ENCODE measurements around the gene CAPRIN1.
"Not testable (repeated sequence)": the region's sequence is repeated elsewhere in the genome, so short reads cannot be mapped to it uniquely, and the experiment has no call there.

The CAPRIN1 gene

DNA sequence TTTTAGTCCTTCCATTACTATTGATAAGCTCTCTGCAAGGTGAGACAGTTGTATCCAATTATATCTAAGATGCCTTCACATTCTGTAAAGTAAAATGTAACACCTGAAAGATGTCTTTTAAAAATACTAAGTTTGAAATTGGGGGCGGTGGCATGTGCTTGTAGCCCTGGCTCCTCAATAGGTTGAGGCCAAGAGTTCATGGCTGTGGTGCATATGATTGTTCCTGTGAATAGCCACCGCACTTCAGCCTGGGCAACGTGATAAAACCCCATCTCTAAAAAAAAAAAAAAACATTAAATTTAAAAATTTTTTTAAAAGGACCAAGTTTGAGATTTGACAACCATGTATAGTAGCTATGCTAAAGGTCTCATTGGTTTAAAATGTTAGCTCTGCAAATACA, 20.5 kb downstream of the CAPRIN1 start:
- no peak overlapping the region for H3K27ac ChIP-seq (ENCODE audit: low read length)
- H3K4me3 ChIP-seq (ENCODE audit: low read length) = no peak overlapping the region
- H3K4me1 ChIP-seq (ENCODE audit: insufficient read depth, low read length) = no peaks in the 10 kb centered on the region
- H3K9ac ChIP-seq (ENCODE audit: low read depth, low read length) = no peak overlapping the region
- H3K9me3 ChIP-seq (ENCODE audit: insufficient read depth, low read depth, low read length) = no peaks in the 10 kb centered on the region
- H3K27me3 ChIP-seq (ENCODE audit: insufficient read depth, low read length) = no peaks in the 10 kb centered on the region
- H3K36me3 ChIP-seq (ENCODE audit: insufficient read depth, low read depth, low read length) = peaks cover 88% of the 10 kb centered on the region

GRCh38 chr11:34072832-34073231, 21.3 kb downstream of the CAPRIN1 start:
- Histone ChIP-seq H3K36me3 (ENCODE audit: insufficient read depth, low read depth, low read length) (peaks cover 92% of the 10 kb centered on the region), H3K27me3 (ENCODE audit: insufficient read depth, low read length) (no peaks in the 10 kb centered on the region), H3K4me3 (ENCODE audit: low read length) (no peak overlapping the region), H3K27ac (ENCODE audit: low read length) (no peak overlapping the region), H3K9me3 (ENCODE audit: insufficient read depth, low read depth, low read length) (no peaks in the 10 kb centered on the region), H3K9ac (ENCODE audit: low read depth, low read length) (no peak overlapping the region), H3K4me1 (ENCODE audit: insufficient read depth, low read length) (no peaks in the 10 kb centered on the region)

- Histone ChIP-seq H3K4me1 (ENCODE audit: insufficient read depth, low read length) (no peaks in the 10 kb centered on the region), H3K9ac (ENCODE audit: low read depth, low read length) (no peak overlapping the region), H3K27me3 (ENCODE audit: insufficient read depth, low read length) (no peaks in the 10 kb centered on the region), H3K27ac (ENCODE audit: low read length) (no peak overlapping the region), H3K36me3 (ENCODE audit: insufficient read depth, low read depth, low read length) (peaks cover 97% of the 10 kb centered on the region), H3K9me3 (ENCODE audit: insufficient read depth, low read depth, low read length) (no peaks in the 10 kb centered on the region), H3K4me3 (ENCODE audit: low read length) (no peak overlapping the region)
These were observed 22.9 kb downstream of the CAPRIN1 start for GRCh38 chr11:34074391-34074790.

- Histone ChIP-seq H3K36me3 (ENCODE audit: insufficient read depth, low read depth, low read length) (peaks cover 96% of the 10 kb centered on the region), H3K4me1 (ENCODE audit: insufficient read depth, low read length) (no peaks in the 10 kb centered on the region), H3K4me3 (ENCODE audit: low read length) (no peak overlapping the region), H3K9me3 (ENCODE audit: insufficient read depth, low read depth, low read length) (no peaks in the 10 kb centered on the region), H3K9ac (ENCODE audit: low read depth, low read length) (no peak overlapping the region), H3K27me3 (ENCODE audit: insufficient read depth, low read length) (no peaks in the 10 kb centered on the region), H3K27ac (ENCODE audit: low read length) (no peak overlapping the region)
These were observed 23.8 kb downstream of the CAPRIN1 start for GRCh38 chr11:34075178-34075820.

GRCh38 chr11:34080609-34081008, 29.1 kb downstream of the CAPRIN1 start:
- H3K27ac ChIP-seq (ENCODE audit: low read length) = no peak overlapping the region
- H3K36me3 ChIP-seq (ENCODE audit: insufficient read depth, low read depth, low read length) = peaks cover 99% of the 10 kb centered on the region
- H3K27me3 ChIP-seq (ENCODE audit: insufficient read depth, low read length) = no peaks in the 10 kb centered on the region

DNA sequence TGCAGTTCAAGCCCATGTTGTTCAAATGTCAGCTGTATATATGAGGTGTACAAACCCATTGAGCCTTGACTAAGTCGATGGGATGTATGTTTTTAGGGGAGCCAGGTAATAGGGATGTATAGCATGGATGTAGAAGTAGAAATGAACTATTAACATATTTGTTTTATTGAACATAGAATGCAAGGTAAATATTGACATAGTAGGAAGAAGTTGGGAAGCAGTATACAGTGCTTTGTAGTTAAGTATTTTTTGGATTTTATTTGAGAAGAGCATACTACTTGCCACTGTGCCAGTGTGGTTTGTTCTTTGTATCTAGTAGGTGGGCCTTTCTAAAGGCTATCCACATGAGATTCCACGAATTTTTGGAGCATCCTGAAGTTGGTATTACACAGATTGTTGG, 33.1 kb downstream of the CAPRIN1 start:
- Histone ChIP-seq H3K27ac (ENCODE audit: low read length) (no peak overlapping the region), H3K27me3 (ENCODE audit: insufficient read depth, low read length) (no peaks in the 10 kb centered on the region), H3K4me1 (ENCODE audit: insufficient read depth, low read length) (no peaks in the 10 kb centered on the region), H3K9ac (ENCODE audit: low read depth, low read length) (no peak overlapping the region), H3K36me3 (ENCODE audit: insufficient read depth, low read depth, low read length) (peaks cover 97% of the 10 kb centered on the region), H3K4me3 (ENCODE audit: low read length) (no peak overlapping the region), H3K9me3 (ENCODE audit: insufficient read depth, low read depth, low read length) (no peaks in the 10 kb centered on the region)

More at GRCh38 chr11:34080609-34081008, 29.1 kb downstream of the CAPRIN1 start:
- Histone ChIP-seq H3K4me1 (ENCODE audit: insufficient read depth, low read length) (no peaks in the 10 kb centered on the region), H3K9me3 (ENCODE audit: insufficient read depth, low read depth, low read length) (no peaks in the 10 kb centered on the region), H3K9ac (ENCODE audit: low read depth, low read length) (no peak overlapping the region), H3K4me3 (ENCODE audit: low read length) (no peak overlapping the region)

DNA sequence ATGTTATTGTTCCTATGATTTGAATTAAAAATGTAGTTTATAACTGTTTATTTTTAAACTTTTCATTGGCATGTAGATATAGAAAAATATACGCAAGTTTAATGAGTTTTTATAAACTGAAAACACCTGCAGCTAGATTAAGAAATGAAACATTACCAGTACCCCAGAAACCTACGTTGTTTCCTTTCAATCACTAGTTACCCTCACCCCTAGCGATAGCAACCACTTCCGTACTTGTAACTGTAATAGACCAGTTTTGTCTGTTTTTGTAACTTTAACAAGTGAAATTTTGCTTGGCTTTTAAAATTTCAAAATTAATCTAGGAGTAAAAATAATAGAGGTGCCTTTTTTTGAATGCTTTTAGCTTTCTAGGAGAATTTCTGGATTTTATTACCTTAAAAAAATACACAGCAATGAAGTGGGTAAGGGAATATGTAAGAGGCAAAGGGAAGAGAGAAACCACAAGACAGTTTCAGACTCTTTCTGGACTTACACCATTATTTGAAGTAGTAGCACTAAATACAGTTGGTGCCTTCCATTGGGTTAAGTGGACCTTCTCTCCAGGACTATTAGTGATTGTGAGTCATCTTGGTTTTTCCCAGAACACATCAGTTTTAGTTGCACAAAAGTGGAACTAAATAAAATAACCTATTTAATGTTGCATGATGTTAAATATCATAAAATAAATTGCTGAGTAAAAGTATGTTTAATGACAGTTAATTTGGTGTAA, 35.2 kb downstream of the CAPRIN1 start:
- no peak overlapping the region for H3K9ac ChIP-seq (ENCODE audit: low read depth, low read length)
- H3K4me3 ChIP-seq (ENCODE audit: low read length) = no peak overlapping the region
- no peak overlapping the region for H3K27ac ChIP-seq (ENCODE audit: low read length)
- no peaks in the 10 kb centered on the region for H3K4me1 ChIP-seq (ENCODE audit: insufficient read depth, low read length)
- no peaks in the 10 kb centered on the region for H3K9me3 ChIP-seq (ENCODE audit: insufficient read depth, low read depth, low read length)
- H3K27me3 ChIP-seq (ENCODE audit: insufficient read depth, low read length) = no peaks in the 10 kb centered on the region
- H3K36me3 ChIP-seq (ENCODE audit: insufficient read depth, low read depth, low read length) = peaks cover 98% of the 10 kb centered on the region

GRCh38 chr11:34091825-34092224, 40.3 kb downstream of the CAPRIN1 start:
- no peaks in the 10 kb centered on the region for H3K4me1 ChIP-seq (ENCODE audit: insufficient read depth, low read length)
- H3K27ac ChIP-seq (ENCODE audit: low read length) = no peak overlapping the region
- H3K9ac ChIP-seq (ENCODE audit: low read depth, low read length) = no peak overlapping the region
- H3K27me3 ChIP-seq (ENCODE audit: insufficient read depth, low read length) = no peaks in the 10 kb centered on the region
- H3K36me3 ChIP-seq (ENCODE audit: insufficient read depth, low read depth, low read length) = peaks cover 97% of the 10 kb centered on the region
- H3K9me3 ChIP-seq (ENCODE audit: insufficient read depth, low read depth, low read length) = no peaks in the 10 kb centered on the region
- no peak overlapping the region for H3K4me3 ChIP-seq (ENCODE audit: low read length)

DNA sequence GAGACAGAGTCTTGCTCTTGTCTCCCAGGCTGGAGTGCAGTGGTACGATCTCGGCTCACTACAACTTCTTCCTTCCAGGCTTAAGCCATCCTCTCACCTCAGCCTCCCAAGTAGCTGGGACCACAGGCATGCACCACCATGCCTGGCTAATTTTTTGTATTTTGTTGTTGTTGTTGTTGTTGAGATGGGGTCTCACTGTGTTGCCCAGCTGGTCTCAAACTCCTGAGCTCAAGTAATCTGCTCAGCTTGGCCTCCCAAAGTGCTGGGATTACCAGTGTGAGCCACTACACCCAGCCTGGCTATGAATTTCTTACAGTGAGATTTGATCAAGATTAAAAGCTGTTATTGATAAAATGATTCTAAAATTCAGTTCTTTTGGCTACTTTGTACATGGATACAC, 43.4 kb downstream of the CAPRIN1 start:
- H3K27me3 ChIP-seq (ENCODE audit: insufficient read depth, low read length); H3K9ac ChIP-seq (ENCODE audit: low read depth, low read length); H3K27ac ChIP-seq (ENCODE audit: low read length); H3K4me3 ChIP-seq (ENCODE audit: low read length); H3K9me3 ChIP-seq (ENCODE audit: insufficient read depth, low read depth, low read length); H3K4me1 ChIP-seq (ENCODE audit: insufficient read depth, low read length): not testable (repeated sequence)
- peaks cover 100% of the 10 kb centered on the region for H3K36me3 ChIP-seq (ENCODE audit: insufficient read depth, low read depth, low read length)

- H3K9ac ChIP-seq (ENCODE audit: low read depth, low read length) = no peak overlapping the region
- no peak overlapping the region for H3K4me3 ChIP-seq (ENCODE audit: low read length)
- no peak overlapping the region for H3K27ac ChIP-seq (ENCODE audit: low read length)
- H3K36me3 ChIP-seq (ENCODE audit: insufficient read depth, low read depth, low read length) = peaks cover 85% of the 10 kb centered on the region
- no peaks in the 10 kb centered on the region for H3K4me1 ChIP-seq (ENCODE audit: insufficient read depth, low read length)
- no peaks in the 10 kb centered on the region for H3K27me3 ChIP-seq (ENCODE audit: insufficient read depth, low read length)
- no peaks in the 10 kb centered on the region for H3K9me3 ChIP-seq (ENCODE audit: insufficient read depth, low read depth, low read length)
These were observed 47.3 kb downstream of the CAPRIN1 start for GRCh38 chr11:34098813-34099212.

- peak overlapping the region; percentile 96 for H3K4me3 ChIP-seq (ENCODE audit: low read length)
- H3K9ac ChIP-seq (ENCODE audit: low read depth, low read length) = peak overlapping the region; percentile 96
- no peaks in the 10 kb centered on the region for H3K9me3 ChIP-seq (ENCODE audit: insufficient read depth, low read depth, low read length)
- peaks cover 51% of the 10 kb centered on the region for H3K36me3 ChIP-seq (ENCODE audit: insufficient read depth, low read depth, low read length)
- H3K27me3 ChIP-seq (ENCODE audit: insufficient read depth, low read length) = no peaks in the 10 kb centered on the region
- peak overlapping the region; percentile 87 for H3K27ac ChIP-seq (ENCODE audit: low read length)
- 0 out of 2 replicates have a peak, but pooled peaks cover 5% of the 10 kb centered on the region for H3K4me1 ChIP-seq (ENCODE audit: insufficient read depth, low read length)
These were observed 53.1 kb downstream of the CAPRIN1 start for GRCh38 chr11:34104680-34105078.
